Endodermal cell (in vitro differentiated cells): ENCODE measurements around the gene NOX3. TPM values are rescaled to one million over a fixed set of nuclear protein-coding genes. Genes with fewer than 3 reads are reported as not detected.

Experiments
- DNase-seq: peaks from one replicate; pipeline ENCODE4 v3.0.0-alpha.2; 2017
- H3K27ac ChIP-seq: 2 replicates; pipeline ENCODE4 v1.5.1; 2013; ENCODE audit warnings: mild to moderate bottlenecking, low read depth, low read length, moderate library complexity
- H3K27me3 ChIP-seq: 2 replicates; pipeline ENCODE4 v1.6.1; 2013; ENCODE audit warnings: mild to moderate bottlenecking, low read length, moderate library complexity; ENCODE audit not compliant: insufficient read depth, control insufficient read depth, poor library complexity, severe bottlenecking
- H3K36me3 ChIP-seq: 2 replicates; pipeline ENCODE4 v1.7.0; 2013; ENCODE audit warnings: mild to moderate bottlenecking, low read length, moderate library complexity; ENCODE audit not compliant: control insufficient read depth, insufficient read depth
- H3K4me1 ChIP-seq: one replicate; pipeline ENCODE4 v1.7.0; 2013; ENCODE audit warnings: low read length; ENCODE audit not compliant: control insufficient read depth, insufficient read depth
- H3K4me3 ChIP-seq: 2 replicates; pipeline ENCODE4 v1.5.1; 2013; ENCODE audit warnings: mild to moderate bottlenecking, low read length, moderate library complexity
- H3K9ac ChIP-seq: 2 replicates; pipeline ENCODE4 v1.6.1; 2013; ENCODE audit warnings: mild to moderate bottlenecking, low read length, moderate library complexity; ENCODE audit not compliant: poor library complexity, severe bottlenecking; ENCODE audit errors: extremely low read depth
- H3K9me3 ChIP-seq: 2 replicates; pipeline ENCODE4 v1.6.1; 2013; ENCODE audit warnings: mild to moderate bottlenecking, low read length, moderate library complexity; ENCODE audit not compliant: control insufficient read depth
- H3K27ac Mint-ChIP-seq: 2 replicates; pipeline ENCODE4 v1.8.0; 2020; ENCODE audit warnings: mixed read lengths
- H3K27me3 Mint-ChIP-seq: 2 replicates; pipeline ENCODE4 v1.8.0; 2021; ENCODE audit warnings: mild to moderate bottlenecking, mixed read lengths; ENCODE audit not compliant: insufficient read depth
- H3K36me3 Mint-ChIP-seq: 2 replicates; pipeline ENCODE4 v1.8.0; 2020; ENCODE audit warnings: low read depth, mixed read lengths
- H3K4me1 Mint-ChIP-seq: 2 replicates; pipeline ENCODE4 v1.8.0; 2020; ENCODE audit warnings: mixed read lengths
- H3K4me3 Mint-ChIP-seq: 2 replicates; pipeline ENCODE4 v1.8.0; 2020; ENCODE audit warnings: mild to moderate bottlenecking, moderate library complexity, mixed read lengths
- H3K9me3 Mint-ChIP-seq: 2 replicates; pipeline ENCODE4 v1.8.0; 2020; ENCODE audit warnings: mild to moderate bottlenecking, mixed read lengths
- WGBS, 2 experiments: methylation state at CpG; one replicate each; pipeline versions ENCODE4 v1.1.5 to v1.1.7; 2013; ENCODE audit warnings: missing lambda C conversion rate in 2 of 2, mixed read lengths in 1 of 2; ENCODE audit not compliant: insufficient coverage in 1 of 2, insufficient read length in 1 of 2; 5-methylcytosine and 5-hydroxymethylcytosine counted together
- total RNA-seq, 2 donors: library from RNA; stranded (reverse); fragmentation: NEBNext Ultra II Directional in 1 of 2; extraction: Animal tissue kit (Norgen Biotek cat#: 25700) in 1 of 2; gene quantifications; 2 replicates in 1 of 2; 3 replicates in 1 of 2; pipeline ENCODE4 v1.2.1, GENCODE V29; 2021
- TF ChIP-seq, protein P1 (sequence below): fragments of 200-600 bp; sonication (generic); conservative IDR thresholded peaks from 2 replicates; pipeline ENCODE4 v1.5.0; 2021; ENCODE audit warnings: antibody characterized with exemption, mild to moderate bottlenecking

Gene NOX3
- total RNA-seq, 2 donors from 2014 or later, result not detected

DNA sequence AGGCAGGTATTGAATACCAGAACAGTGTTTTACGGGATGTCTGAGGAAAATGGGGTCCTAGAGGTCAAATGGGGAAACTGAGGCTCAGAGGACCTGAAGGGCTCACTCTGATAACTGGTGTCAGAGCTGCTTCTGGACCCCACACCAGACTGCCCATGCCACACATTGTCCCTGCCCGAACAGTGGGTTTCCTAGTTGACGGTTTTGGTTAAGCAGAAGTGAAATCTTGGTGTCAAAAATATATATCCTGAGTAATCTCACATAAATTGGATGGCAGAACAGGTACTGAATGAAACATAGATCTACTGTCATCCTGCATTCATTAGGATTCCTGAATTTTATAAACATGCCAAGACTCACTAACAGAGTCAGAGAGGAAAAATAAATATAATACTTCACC lies 16.3 kb downstream of the NOX3 start:
- no peaks in the 10 kb centered on the region for H3K36me3 ChIP-seq
- peaks cover 18% of the 10 kb centered on the region for H3K27me3 Mint-ChIP-seq
- H3K27me3 ChIP-seq, result peaks cover 11% of the 10 kb centered on the region
- H3K4me3 Mint-ChIP-seq, result no peak overlapping the region
- no peaks in the 10 kb centered on the region for H3K9me3 ChIP-seq
- no peak overlapping the region for H3K27ac Mint-ChIP-seq
- H3K27ac ChIP-seq, result no peak overlapping the region
- H3K4me3 ChIP-seq, result no peak overlapping the region
- no peak overlapping the region for H3K9ac ChIP-seq
- 98% methylated on average over 3 of the region's 3 CpGs; no CpG with 5 or more reads in 1 of the 2 experiments for WGBS, 2 experiments
- TF ChIP-seq, protein P1, sequence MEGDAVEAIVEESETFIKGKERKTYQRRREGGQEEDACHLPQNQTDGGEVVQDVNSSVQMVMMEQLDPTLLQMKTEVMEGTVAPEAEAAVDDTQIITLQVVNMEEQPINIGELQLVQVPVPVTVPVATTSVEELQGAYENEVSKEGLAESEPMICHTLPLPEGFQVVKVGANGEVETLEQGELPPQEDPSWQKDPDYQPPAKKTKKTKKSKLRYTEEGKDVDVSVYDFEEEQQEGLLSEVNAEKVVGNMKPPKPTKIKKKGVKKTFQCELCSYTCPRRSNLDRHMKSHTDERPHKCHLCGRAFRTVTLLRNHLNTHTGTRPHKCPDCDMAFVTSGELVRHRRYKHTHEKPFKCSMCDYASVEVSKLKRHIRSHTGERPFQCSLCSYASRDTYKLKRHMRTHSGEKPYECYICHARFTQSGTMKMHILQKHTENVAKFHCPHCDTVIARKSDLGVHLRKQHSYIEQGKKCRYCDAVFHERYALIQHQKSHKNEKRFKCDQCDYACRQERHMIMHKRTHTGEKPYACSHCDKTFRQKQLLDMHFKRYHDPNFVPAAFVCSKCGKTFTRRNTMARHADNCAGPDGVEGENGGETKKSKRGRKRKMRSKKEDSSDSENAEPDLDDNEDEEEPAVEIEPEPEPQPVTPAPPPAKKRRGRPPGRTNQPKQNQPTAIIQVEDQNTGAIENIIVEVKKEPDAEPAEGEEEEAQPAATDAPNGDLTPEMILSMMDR, result no peak
- peaks cover 7% of the 10 kb centered on the region for H3K4me1 Mint-ChIP-seq
- no peak for DNase-seq
- no peaks in the 10 kb centered on the region for H3K4me1 ChIP-seq
- no peaks in the 10 kb centered on the region for H3K9me3 Mint-ChIP-seq
- H3K36me3 Mint-ChIP-seq, result no peaks in the 10 kb centered on the region

DNA sequence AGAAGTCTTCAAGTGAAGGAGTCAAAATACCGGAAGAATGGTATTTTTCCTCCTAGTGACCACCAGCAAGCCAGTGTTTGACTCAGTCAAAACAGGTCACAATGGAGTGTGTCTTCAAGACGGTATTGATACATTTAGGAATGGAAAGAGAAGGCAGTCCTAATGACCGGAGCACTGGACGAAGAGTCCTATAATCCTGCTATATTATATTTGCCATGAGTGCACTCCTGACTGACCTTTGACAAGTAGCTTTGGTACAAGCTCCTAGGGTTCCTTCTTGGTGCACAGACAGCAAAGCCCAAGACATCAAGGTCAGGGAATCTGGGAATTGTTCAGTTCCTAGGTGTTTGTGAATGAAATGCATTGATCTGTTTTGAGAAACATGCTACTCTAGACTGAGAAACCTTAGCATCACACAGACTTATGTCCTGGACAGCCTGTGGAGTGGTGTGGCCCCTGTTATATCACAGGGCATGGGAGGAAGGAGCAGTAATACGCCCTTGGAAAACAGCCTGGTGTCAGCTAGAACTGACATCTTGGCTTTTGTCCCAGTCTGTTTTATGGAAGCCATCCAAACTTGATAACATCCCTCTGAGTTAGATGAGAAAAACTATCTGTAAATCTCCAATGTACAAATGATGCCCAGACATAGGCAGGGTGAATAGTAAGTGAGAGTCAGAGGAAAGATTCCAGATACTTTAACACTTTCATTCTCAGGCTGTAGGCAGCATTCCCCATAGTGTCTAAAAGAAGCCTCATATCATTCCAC lies 18.5 kb downstream of the NOX3 start:
- H3K9me3 ChIP-seq, result no peaks in the 10 kb centered on the region
- no peaks in the 10 kb centered on the region for H3K36me3 ChIP-seq
- H3K27ac ChIP-seq, result no peak overlapping the region
- no peaks in the 10 kb centered on the region for H3K36me3 Mint-ChIP-seq
- WGBS, 2 experiments, result 78 to 84% methylated on average over 3 to 5 of the region's 5 CpGs
- no peak overlapping the region for H3K9ac ChIP-seq
- H3K4me1 ChIP-seq, result no peaks in the 10 kb centered on the region
- H3K9me3 Mint-ChIP-seq, result no peaks in the 10 kb centered on the region
- no peak overlapping the region for H3K4me3 ChIP-seq
- H3K27me3 ChIP-seq, result peaks cover 11% of the 10 kb centered on the region
- H3K4me3 Mint-ChIP-seq, result no peak overlapping the region
- TF ChIP-seq, protein P1, result no peak
- no peak for DNase-seq
- H3K27ac Mint-ChIP-seq, result no peak overlapping the region
- peaks cover 18% of the 10 kb centered on the region for H3K27me3 Mint-ChIP-seq
- H3K4me1 Mint-ChIP-seq, result peaks cover 7% of the 10 kb centered on the region

DNA sequence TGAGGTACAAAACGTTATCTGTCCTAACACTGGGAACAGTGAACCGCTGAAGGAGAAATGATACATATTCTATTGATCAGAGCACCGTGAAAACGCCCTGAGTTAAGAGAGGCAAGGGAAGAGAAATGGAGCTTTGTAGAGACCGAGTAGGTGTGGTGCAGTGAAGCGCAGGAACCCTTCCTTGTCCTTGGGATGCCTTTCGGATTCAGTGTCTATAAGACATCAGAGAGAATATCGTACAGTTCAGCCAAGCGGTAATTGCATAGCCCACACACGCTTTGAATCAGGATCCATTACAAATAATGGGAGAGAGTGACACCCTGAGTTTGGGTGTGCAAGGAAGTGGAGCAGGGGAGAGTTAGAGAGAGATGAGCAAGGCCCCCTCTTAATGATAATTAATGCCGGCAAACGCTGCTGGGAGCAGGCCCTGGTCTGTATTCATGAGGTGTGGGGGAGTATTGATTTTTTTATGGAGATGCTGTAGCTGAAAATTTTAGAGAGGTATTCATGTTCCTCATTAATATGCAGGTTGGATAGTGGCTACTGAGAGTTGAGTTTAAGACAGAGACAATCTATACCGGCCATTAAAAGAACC lies 20.7 kb downstream of the NOX3 start:
- H3K4me1 ChIP-seq, result no peaks in the 10 kb centered on the region
- no peak overlapping the region for H3K4me3 ChIP-seq
- H3K36me3 ChIP-seq, result no peaks in the 10 kb centered on the region
- no peak overlapping the region for H3K27ac ChIP-seq
- DNase-seq, result no peak
- 86 to 92% methylated on average over 12 to 13 of the region's 13 CpGs for WGBS, 2 experiments
- Mint-ChIP-seq H3K4me3 (no peak overlapping the region), H3K9me3 (no peaks in the 10 kb centered on the region), H3K36me3 (no peaks in the 10 kb centered on the region), H3K27ac (no peak overlapping the region), H3K4me1 (peaks cover 7% of the 10 kb centered on the region), H3K27me3 (peaks cover 18% of the 10 kb centered on the region)
- H3K9me3 ChIP-seq, result no peaks in the 10 kb centered on the region
- no peak overlapping the region for H3K9ac ChIP-seq
- TF ChIP-seq, protein P1, result no peak
- H3K27me3 ChIP-seq, result peaks cover 11% of the 10 kb centered on the region
